Colonic mucosa (tissue), 4 donors: ENCODE data around the gene CAPN2. TPM values are rescaled to one million over a fixed set of nuclear protein-coding genes. Genes with fewer than 3 reads are reported as not detected.

Experiments used
- DNase-seq: peaks from one replicate; pipeline ENCODE4 v3.0.0-alpha.2; 2020
- H3K27ac ChIP-seq: fragments of 200-600 bp; one replicate; pipeline ENCODE4 v1.8.0; 2021
- H3K27me3 ChIP-seq: fragments of 200-600 bp; one replicate; pipeline ENCODE4 v1.8.0; 2021
- H3K36me3 ChIP-seq: fragments of 200-600 bp; one replicate; pipeline ENCODE4 v1.8.0; 2021
- H3K4me1 ChIP-seq: fragments of 200-600 bp; one replicate; pipeline ENCODE4 v1.8.0; 2021; ENCODE audit warnings: mild to moderate bottlenecking
- H3K4me3 ChIP-seq: fragments of 200-600 bp; one replicate; pipeline ENCODE4 v1.8.0; 2021
- H3K9ac ChIP-seq, 2 donors: one replicate each; pipeline ENCODE4 v1.7.0; 2013; ENCODE audit warnings: control low read depth in 2 of 2, low read depth in 2 of 2, low read length in 2 of 2
- H3K9me3 ChIP-seq: fragments of 200-600 bp; one replicate; pipeline ENCODE4 v1.8.0; 2021
- CTCF ChIP-seq: fragments of 200-600 bp; IDR thresholded peaks from one replicate; pipeline ENCODE4 v1.8.0; 2022; ENCODE audit warnings: antibody characterized with exemption, mild to moderate bottlenecking
- intact Hi-C: fragments of 100-400 bp; cut with DNase I; formaldehyde crosslinking; loops from one replicate; pipeline ENCODE4 v1.14.1; 2022
- total RNA-seq, 2 donors: library from RNA; stranded (reverse); fragmentation: NEBNext Ultra II Directional in 1 of 2; extraction: Animal tissue kit (Norgen Biotek cat#: 25700) in 1 of 2; gene quantifications; one replicate each; pipeline ENCODE4 v1.2.1, GENCODE V29; 2021
- donor health status: healthy.
- donor health status: DM: no; HTN: no; CAD: no.
- donor health status: DM: no; HTN: no; CAD: no.

The CAPN2 gene
- total RNA-seq, 2 donors from 2014 or later: 197 to 323 TPM

DNA sequence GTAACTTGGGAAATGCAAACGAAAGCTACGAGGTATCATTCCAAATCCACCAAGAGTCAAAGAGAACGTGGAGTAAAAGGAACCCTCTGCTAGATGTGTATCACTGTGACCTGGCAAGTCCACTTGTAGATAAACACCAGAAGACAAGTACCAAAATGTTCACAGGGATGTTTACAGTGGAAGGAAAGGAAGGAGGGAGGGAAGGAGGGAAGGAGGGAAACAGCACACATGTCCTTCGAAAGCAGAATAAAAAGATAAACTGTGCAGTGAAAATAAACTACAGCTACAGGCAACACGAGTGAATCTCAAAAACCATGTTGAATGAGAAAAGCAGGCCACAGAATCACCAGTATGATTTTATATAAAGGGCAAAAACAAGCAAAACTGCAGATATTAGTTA lies 73.5 kb downstream of the CAPN2 start:
- no peak overlapping the region for H3K4me3 ChIP-seq
- no peak overlapping the region for H3K27ac ChIP-seq
- H3K9ac ChIP-seq: no peak overlapping the region
- no peaks in the 10 kb centered on the region for H3K4me1 ChIP-seq
- no peaks in the 10 kb centered on the region for H3K27me3 ChIP-seq
- H3K9me3 ChIP-seq: no peaks in the 10 kb centered on the region
- no peak for TF ChIP-seq CTCF
- peaks cover 4% of the 10 kb centered on the region for H3K36me3 ChIP-seq
- DNase-seq: no peak
- intact Hi-C loops: no loop called here

GRCh38 chr1:223788746-223789415 lies 76.5 kb downstream of the CAPN2 start:
- no peaks in the 10 kb centered on the region for H3K4me1 ChIP-seq
- no peak for TF ChIP-seq CTCF
- intact Hi-C loops: no loop called here
- H3K9me3 ChIP-seq: no peaks in the 10 kb centered on the region
- H3K27me3 ChIP-seq: no peaks in the 10 kb centered on the region
- H3K36me3 ChIP-seq: no peaks in the 10 kb centered on the region
- H3K9ac ChIP-seq: no peak overlapping the region
- no peak overlapping the region for H3K4me3 ChIP-seq
- DNase-seq: no peak
- no peak overlapping the region for H3K27ac ChIP-seq

GRCh38 chr1:223792046-223792445 lies 79.7 kb downstream of the CAPN2 start:
- DNase-seq: no peak
- no peak for TF ChIP-seq CTCF
- no peaks in the 10 kb centered on the region for H3K9me3 ChIP-seq
- no peaks in the 10 kb centered on the region for H3K4me1 ChIP-seq
- H3K27me3 ChIP-seq: no peaks in the 10 kb centered on the region
- no peak overlapping the region for H3K9ac ChIP-seq
- H3K27ac ChIP-seq: no peak overlapping the region
- H3K4me3 ChIP-seq: no peak overlapping the region
- no peaks in the 10 kb centered on the region for H3K36me3 ChIP-seq
- intact Hi-C loops: no loop called here

DNA sequence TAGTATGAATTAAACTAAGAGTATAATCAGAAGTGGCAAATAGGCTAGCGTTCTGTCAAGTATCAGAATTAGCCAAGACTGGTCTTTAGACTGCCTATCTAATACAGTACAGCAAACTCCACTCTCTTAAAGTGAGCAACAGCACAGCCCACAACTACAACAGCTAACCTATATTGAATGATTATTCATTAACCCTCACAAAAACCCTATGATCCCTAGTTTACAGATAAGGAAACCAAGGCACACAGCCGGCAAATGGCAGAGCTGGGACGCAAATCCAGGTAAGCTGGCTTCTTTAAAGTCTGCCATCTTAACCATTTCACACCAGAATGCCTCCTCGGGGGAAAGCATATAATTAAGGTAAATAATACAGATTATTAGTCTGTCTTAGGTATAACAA lies 81.4 kb downstream of the CAPN2 start:
- Histone ChIP-seq H3K4me3 (no peak overlapping the region), H3K36me3 (no peaks in the 10 kb centered on the region), H3K4me1 (no peaks in the 10 kb centered on the region), H3K27ac (no peak overlapping the region), H3K9ac (no peak overlapping the region), H3K27me3 (no peaks in the 10 kb centered on the region), H3K9me3 (no peaks in the 10 kb centered on the region)
- no peak for DNase-seq
- intact Hi-C loops: no loop called here
- no peak for TF ChIP-seq CTCF

GRCh38 chr1:223794136-223794880 lies 82.0 kb downstream of the CAPN2 start:
- H3K36me3 ChIP-seq: no peaks in the 10 kb centered on the region

More at GRCh38 chr1:223794136-223794880, 82.0 kb downstream of the CAPN2 start:
- no peaks in the 10 kb centered on the region for H3K9me3 ChIP-seq
- H3K27ac ChIP-seq: no peak overlapping the region
- no peaks in the 10 kb centered on the region for H3K4me1 ChIP-seq
- intact Hi-C loops: no loop called here
- TF ChIP-seq CTCF: no peak
- DNase-seq: no peak
- no peak overlapping the region for H3K4me3 ChIP-seq
- H3K9ac ChIP-seq: no peak overlapping the region
- H3K27me3 ChIP-seq: no peaks in the 10 kb centered on the region
